Measurements from ENCODE around the gene GPR78.

GPR78 gene

DNA sequence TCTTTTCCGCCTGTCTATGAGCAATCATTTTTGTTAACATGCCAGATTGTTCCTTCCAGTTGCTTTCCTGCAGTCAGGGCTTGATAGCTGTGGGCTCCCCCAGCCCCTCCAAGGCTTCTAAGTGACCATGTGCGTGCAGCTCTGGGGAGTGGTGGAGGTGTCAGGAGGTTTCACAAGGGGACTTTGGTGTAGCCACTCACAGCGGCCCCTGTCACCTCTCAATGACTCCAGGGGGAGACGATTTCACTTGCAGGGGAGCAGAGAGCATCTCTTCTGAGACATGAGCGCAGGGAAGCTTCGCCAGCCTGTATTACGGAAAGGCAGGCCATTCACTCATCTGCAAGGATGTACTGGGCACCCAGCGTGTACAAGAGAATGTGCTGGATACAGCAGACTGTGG lies 3.1 kb upstream of the GPR78 start:
- Histone ChIP-seq H2AFZ (ENCODE audit: low read depth) (no peak overlapping the region), H3K27me3 (ENCODE audit: insufficient read depth, low read depth) (no peaks in the 10 kb centered on the region), H3K4me3 (IDR thresholded peaks at IDR 0.05; ENCODE audit: insufficient read depth, low read depth, low read length) (no peak overlapping the region), H3K4me2 (no peak overlapping the region), H3K36me3 (ENCODE audit: insufficient read depth) (no peaks in the 10 kb centered on the region), H3K4me1 (ENCODE audit: low read depth, poor library complexity, severe bottlenecking) (no peaks in the 10 kb centered on the region), H3K27ac (no peak overlapping the region), H4K20me1 (ENCODE audit: insufficient read depth) (no peaks in the 10 kb centered on the region), H3K79me2 (ENCODE audit: insufficient read depth, low read depth) (no peaks in the 10 kb centered on the region), H3K9ac (no peak overlapping the region)
- TF ChIP-seq, protein P1, sequence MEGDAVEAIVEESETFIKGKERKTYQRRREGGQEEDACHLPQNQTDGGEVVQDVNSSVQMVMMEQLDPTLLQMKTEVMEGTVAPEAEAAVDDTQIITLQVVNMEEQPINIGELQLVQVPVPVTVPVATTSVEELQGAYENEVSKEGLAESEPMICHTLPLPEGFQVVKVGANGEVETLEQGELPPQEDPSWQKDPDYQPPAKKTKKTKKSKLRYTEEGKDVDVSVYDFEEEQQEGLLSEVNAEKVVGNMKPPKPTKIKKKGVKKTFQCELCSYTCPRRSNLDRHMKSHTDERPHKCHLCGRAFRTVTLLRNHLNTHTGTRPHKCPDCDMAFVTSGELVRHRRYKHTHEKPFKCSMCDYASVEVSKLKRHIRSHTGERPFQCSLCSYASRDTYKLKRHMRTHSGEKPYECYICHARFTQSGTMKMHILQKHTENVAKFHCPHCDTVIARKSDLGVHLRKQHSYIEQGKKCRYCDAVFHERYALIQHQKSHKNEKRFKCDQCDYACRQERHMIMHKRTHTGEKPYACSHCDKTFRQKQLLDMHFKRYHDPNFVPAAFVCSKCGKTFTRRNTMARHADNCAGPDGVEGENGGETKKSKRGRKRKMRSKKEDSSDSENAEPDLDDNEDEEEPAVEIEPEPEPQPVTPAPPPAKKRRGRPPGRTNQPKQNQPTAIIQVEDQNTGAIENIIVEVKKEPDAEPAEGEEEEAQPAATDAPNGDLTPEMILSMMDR (conservative IDR thresholded peaks at IDR 0.05; ENCODE audit: low read depth, low read length), result no peak

DNA sequence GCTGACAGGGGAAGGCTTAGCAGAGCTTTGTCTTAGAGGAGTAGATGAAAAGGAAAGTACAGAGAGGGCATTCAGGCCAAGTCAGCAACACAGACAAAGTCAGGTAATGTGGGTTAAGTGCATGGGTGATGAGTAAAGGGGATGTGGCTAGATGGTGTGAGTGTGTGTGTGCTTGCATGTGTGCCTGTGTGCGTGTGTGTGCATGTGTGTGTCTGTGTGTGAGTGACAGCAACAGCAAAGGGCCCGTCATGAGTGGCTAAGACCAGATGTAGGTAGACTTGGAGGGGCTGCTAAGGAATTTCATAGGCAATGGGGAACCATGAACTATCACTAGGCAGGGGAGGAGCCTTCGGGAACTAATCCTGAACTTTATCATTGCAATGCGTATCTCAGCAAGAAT lies 2.2 kb upstream of the GPR78 start:
- Histone ChIP-seq H3K36me3 (ENCODE audit: insufficient read depth) (no peaks in the 10 kb centered on the region), H3K27me3 (ENCODE audit: insufficient read depth, low read depth) (no peaks in the 10 kb centered on the region), H3K4me1 (ENCODE audit: low read depth, poor library complexity, severe bottlenecking) (no peaks in the 10 kb centered on the region), H3K27ac (no peak overlapping the region), H3K9ac (no peak overlapping the region), H2AFZ (ENCODE audit: low read depth) (no peak overlapping the region), H3K4me3 (IDR thresholded peaks at IDR 0.05; ENCODE audit: insufficient read depth, low read depth, low read length) (no peak overlapping the region), H3K79me2 (ENCODE audit: insufficient read depth, low read depth) (no peaks in the 10 kb centered on the region), H3K4me2 (no peak overlapping the region), H4K20me1 (ENCODE audit: insufficient read depth) (no peaks in the 10 kb centered on the region)
- TF ChIP-seq, protein P1 (conservative IDR thresholded peaks at IDR 0.05; ENCODE audit: low read depth, low read length), result no peak

DNA sequence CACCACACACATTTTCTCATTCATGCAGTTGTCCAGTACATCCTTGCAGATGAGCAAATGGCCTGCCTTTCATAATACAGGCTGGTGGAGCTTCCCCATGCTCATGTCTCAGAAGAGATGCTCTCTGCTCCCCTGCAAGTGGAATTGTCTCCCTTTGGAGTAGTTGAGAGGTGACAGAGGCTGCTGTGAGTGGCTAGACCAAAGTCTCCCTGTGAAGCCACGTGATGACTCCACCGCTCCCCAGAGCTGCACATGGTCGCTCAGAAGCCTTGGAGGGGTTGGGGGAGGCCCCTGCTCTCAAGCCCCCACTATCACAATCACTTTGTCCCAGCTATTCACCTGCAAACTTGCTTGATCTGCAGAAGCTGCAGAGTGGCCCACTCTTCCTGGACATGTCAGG lies 1.5 kb upstream of the GPR78 start:
- Histone ChIP-seq H3K36me3 (ENCODE audit: insufficient read depth) (no peaks in the 10 kb centered on the region), H3K9ac (no peak overlapping the region), H3K79me2 (ENCODE audit: insufficient read depth, low read depth) (no peaks in the 10 kb centered on the region), H3K27ac (no peak overlapping the region), H3K4me1 (ENCODE audit: low read depth, poor library complexity, severe bottlenecking) (no peaks in the 10 kb centered on the region), H3K4me3 (IDR thresholded peaks at IDR 0.05; ENCODE audit: insufficient read depth, low read depth, low read length) (no peak overlapping the region), H4K20me1 (ENCODE audit: insufficient read depth) (no peaks in the 10 kb centered on the region), H3K4me2 (no peak overlapping the region), H2AFZ (ENCODE audit: low read depth) (no peak overlapping the region), H3K27me3 (ENCODE audit: insufficient read depth, low read depth) (no peaks in the 10 kb centered on the region)
- TF ChIP-seq, protein P1 (conservative IDR thresholded peaks at IDR 0.05; ENCODE audit: low read depth, low read length), result no peak

DNA sequence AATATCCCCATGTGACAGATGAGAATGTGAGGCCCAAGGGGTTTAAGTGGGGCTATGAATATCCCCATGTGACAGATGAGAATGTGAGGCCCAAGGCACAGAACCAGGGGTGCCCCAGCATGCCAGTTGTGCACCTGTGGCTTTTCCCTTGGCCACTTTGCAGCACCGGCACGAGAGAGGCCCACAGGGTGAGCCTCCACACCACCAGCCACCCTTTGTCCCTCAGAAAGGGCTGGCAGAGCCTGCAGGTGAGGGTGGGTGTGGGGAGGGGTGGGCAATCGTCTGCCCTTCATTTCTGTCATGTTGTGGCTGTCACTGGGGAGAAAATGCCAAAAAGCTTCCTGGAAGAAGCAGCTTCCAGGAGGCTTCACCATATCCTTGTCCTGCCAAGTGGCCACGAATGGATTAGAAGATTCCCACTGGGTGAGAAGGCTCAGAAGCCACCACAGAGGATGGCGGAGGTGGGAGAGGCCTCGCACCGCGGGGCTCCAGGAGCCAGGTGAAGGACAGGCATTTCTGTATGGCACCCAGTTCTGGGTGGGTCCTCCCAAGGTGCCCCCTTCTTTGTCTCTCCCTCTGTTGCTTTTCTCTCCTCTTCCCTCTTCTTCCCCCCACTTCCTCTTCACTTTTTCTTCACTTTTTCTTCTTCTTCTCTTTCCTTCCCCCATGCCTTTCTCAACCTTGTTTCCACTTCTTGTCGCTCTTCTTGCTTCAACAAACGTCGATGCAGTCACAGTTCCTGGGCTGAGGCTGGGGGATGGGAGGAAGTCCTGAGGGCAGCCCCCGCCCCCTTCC lies 469 bp upstream of the GPR78 start:
- Histone ChIP-seq H3K4me3 (IDR thresholded peaks at IDR 0.05; ENCODE audit: insufficient read depth, low read depth, low read length) (no peak overlapping the region), H3K27me3 (ENCODE audit: insufficient read depth, low read depth) (no peaks in the 10 kb centered on the region), H3K4me1 (ENCODE audit: low read depth, poor library complexity, severe bottlenecking) (no peaks in the 10 kb centered on the region), H3K36me3 (ENCODE audit: insufficient read depth) (no peaks in the 10 kb centered on the region), H3K9ac (no peak overlapping the region), H2AFZ (ENCODE audit: low read depth) (no peak overlapping the region), H3K27ac (no peak overlapping the region), H3K4me2 (no peak overlapping the region), H3K79me2 (ENCODE audit: insufficient read depth, low read depth) (no peaks in the 10 kb centered on the region), H4K20me1 (ENCODE audit: insufficient read depth) (no peaks in the 10 kb centered on the region)
- TF ChIP-seq, protein P1 (conservative IDR thresholded peaks at IDR 0.05; ENCODE audit: low read depth, low read length), result no peak
